SW480 (cell line): ENCODE measurements around the gene IKBKE.

ENCODE experiments used
- DNase-seq: peaks from one replicate; pipeline ENCODE4 v3.0.0-alpha.2; 2016; ENCODE audit warnings: low spot score

IKBKE gene

DNA sequence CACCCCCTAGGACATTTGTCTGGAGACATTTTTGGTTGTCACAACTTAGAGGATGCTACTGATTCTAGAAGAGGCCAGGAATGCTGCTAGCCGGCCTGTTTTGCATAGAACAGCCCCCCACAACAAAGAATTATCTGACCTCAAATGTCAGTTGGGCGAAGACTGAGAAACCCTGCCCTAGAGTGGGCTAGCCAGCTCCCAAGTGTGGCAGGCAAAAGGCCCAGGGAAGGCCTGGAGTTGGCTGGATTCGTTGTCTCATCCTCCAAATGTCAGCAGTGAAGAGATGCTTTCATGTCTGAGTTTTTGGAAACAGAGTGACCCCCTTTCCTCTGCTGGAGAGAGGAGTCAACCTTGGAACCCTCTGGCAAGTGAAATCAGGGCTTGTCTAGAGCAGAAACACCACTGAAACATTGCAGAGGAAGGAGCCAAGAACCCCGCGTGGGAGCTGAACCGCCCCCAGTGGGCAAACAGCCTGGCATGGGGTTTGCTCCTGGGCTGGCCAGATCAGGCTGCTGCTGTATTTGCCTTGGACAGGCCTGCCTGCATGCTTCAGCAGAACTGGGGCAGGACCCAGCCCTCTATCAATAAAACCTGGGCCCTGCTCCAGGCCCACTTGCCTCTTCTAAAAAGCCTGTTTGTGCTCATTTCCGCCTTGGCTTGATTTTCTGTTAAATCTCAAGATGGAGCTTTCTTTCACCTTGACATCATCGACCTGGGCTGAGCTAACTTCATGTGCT lies 69.9 kb downstream of the IKBKE start:
- no peak for DNase-seq

GRCh38 chr1:206541236-206541833 lies 71.1 kb downstream of the IKBKE start:
- no peak for DNase-seq

GRCh38 chr1:206544562-206545257 lies 74.4 kb downstream of the IKBKE start:
- DNase-seq = peak; percentile 35

DNA sequence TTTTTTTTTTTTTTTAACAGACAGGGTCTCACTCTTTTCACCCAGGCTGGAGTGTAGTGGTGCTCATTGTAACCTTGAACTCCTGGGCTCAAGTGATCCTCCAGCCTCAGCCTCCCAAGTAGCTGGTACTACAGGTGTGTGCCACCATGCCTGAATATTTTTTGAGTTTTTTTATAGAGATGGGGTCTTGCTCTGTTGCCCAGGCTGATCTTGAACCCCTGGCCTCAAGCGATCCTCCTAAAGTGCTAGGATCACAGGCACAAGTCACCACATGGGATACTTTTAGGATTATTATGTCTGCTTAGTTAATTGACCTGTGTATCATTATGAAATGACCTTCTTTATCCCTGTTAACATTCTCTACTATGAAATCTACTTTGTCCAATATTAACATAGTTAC lies 75.1 kb downstream of the IKBKE start:
- no peak for DNase-seq
